ENCODE data around the gene L3MBTL4. TPM values are rescaled to one million over a fixed set of nuclear protein-coding genes. Genes with fewer than 3 reads are reported as not detected.

Gene L3MBTL4
- total and polyA plus RNA-seq, 4 donors = 2.3 to 15.0 (median 5.0) TPM

DNA sequence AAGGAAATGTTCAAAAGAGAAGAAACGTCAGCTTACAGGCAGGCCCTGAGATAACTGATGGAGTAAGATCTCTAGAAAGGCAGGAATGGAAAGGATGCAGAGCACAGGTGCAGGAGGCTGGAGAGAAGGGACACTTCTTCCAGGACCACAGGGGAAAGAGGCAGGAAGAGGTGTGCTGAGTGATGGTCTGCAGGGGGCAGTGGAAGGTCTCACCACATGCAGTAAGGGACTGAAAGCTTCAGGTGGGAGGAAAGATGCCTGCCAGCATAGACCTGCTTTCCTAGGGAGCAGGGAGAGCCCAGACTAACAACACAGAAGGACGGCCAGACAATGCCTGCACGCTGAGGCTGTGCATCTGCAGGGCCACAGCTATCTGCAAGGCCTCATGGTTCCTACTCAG lies 156.8 kb downstream of the L3MBTL4 start:
- Histone ChIP-seq H3K27ac (ENCODE audit: low read depth in 1 of 2, low read length in 2 of 2) (no peak overlapping the region), H3K9me3 (ENCODE audit: control insufficient read depth in 4 of 4, low read length in 3 of 4) (peaks cover 0 to 2% (median 0%) of the 10 kb centered on the region in 4 donors), H3K36me3 (ENCODE audit: control insufficient read depth in 4 of 4, insufficient read depth in 3 of 4, low read depth in 1 of 4, low read length in 3 of 4) (peaks cover 0 to 3% (median 1%) of the 10 kb centered on the region in 4 donors), H3K9ac (ENCODE audit: low read depth in 1 of 2, low read length in 2 of 2) (no peak overlapping the region), H3K4me1 (ENCODE audit: control insufficient read depth in 4 of 4, insufficient read depth in 4 of 4, low read length in 3 of 4) (no peaks in the 10 kb centered on the region), H3K27me3 (ENCODE audit: control insufficient read depth in 4 of 4, insufficient read depth in 4 of 4, low read length in 3 of 4) (no peaks in the 10 kb centered on the region), H3K4me3 (ENCODE audit: low read depth in 1 of 3, low read length in 3 of 3) (no peak overlapping the region)
- no peak for DNase-seq (ENCODE audit: low spot score)
- TF ChIP-seq CTCF (IDR thresholded peaks at IDR 0.05; ENCODE audit: low read depth, low read length, missing input control) (no peak), REST (IDR thresholded peaks at IDR 0.05) (no peak), ZBTB33 (IDR thresholded peaks at IDR 0.05) (no peak), JUND (IDR thresholded peaks at IDR 0.05) (no peak), SP1 (IDR thresholded peaks at IDR 0.05) (no peak), RAD21 (IDR thresholded peaks at IDR 0.05) (no peak), TAF1 (conservative IDR thresholded peaks at IDR 0.05) (no peak), NR2F2 (IDR thresholded peaks at IDR 0.05) (no peak), HNF4G (IDR thresholded peaks at IDR 0.05) (no peak), RXRA (IDR thresholded peaks at IDR 0.05) (no peak), EGR1 (IDR thresholded peaks at IDR 0.05; ENCODE audit: low read depth in 2 of 2) (no peak), FOXA1 (IDR thresholded peaks at IDR 0.05) (no peak)
- 97% methylated on average over 3 of the region's 3 CpGs for WGBS

DNA sequence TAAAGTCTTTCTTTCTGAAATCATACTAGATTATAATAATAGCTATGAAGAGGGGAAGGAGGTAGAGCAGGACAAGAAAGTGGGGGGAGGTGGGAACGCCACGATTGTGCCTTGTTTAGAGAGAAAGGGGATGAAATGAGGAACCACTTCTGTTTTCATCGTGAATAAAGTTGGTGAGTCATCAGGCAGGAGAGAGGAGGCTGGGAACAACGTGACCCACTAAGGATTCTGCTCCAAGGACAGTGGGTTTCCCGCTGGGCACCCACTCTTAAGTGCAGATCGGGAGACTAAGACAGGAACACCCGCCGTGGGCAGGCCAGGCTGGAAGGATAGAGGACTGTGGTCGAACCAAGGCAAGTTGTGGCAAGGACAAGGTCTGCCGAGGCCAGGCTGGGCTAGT lies 158.2 kb downstream of the L3MBTL4 start:
- Histone ChIP-seq H3K9ac (ENCODE audit: low read depth in 1 of 2, low read length in 2 of 2) (no peak overlapping the region), H3K27ac (ENCODE audit: low read depth in 1 of 2, low read length in 2 of 2) (no peak overlapping the region), H3K4me3 (ENCODE audit: low read depth in 1 of 3, low read length in 3 of 3) (no peak overlapping the region), H3K36me3 (ENCODE audit: control insufficient read depth in 4 of 4, insufficient read depth in 3 of 4, low read depth in 1 of 4, low read length in 3 of 4) (peaks cover 0 to 3% (median 1%) of the 10 kb centered on the region in 4 donors), H3K27me3 (ENCODE audit: control insufficient read depth in 4 of 4, insufficient read depth in 4 of 4, low read length in 3 of 4) (no peaks in the 10 kb centered on the region), H3K9me3 (ENCODE audit: control insufficient read depth in 4 of 4, low read length in 3 of 4) (peaks cover 0 to 2% (median 0%) of the 10 kb centered on the region in 4 donors), H3K4me1 (ENCODE audit: control insufficient read depth in 4 of 4, insufficient read depth in 4 of 4, low read length in 3 of 4) (no peaks in the 10 kb centered on the region)
- DNase-seq (ENCODE audit: low spot score) = no peak
- WGBS = 75% methylated on average over 10 of the region's 10 CpGs
- TF ChIP-seq ZBTB33 (IDR thresholded peaks at IDR 0.05) = no peak

Data from liver (tissue), 9 donors.